K562 (cell line): Measurements from ENCODE around the gene ACE. TPM values are rescaled to one million over a fixed set of nuclear protein-coding genes. Genes with fewer than 3 reads are reported as not detected.

Experiments
- ATAC-seq: fragments of 200-7000 bp; cut with Tn5 transposase; 3 replicates; pipeline ENCODE4 v1.9.1; 2020; ENCODE audit warnings: moderate library complexity
- BruUV-seq: library from RNA; stranded (reverse); fragments of 400-500 nt; replicated peaks from 2 replicates; lab custom pipeline; 2021; lab: Mats Ljungman, UMichigan
- CTCF ChIA-PET: fragments of 300-600 bp; formaldehyde crosslinking; extraction: SDS; loops from one replicate; lab custom pipeline; 2021; ENCODE audit warnings: low intra/inter-chr PET ratio; lab: Yijun Ruan, JAX
- POLR2A ChIA-PET: fragments of 300-600, 350-650 bp; sonication (Branson Sonifier 250); formaldehyde crosslinking; extraction: SDS; loops from one replicate; lab custom pipeline; 2021; ENCODE audit warnings: antibody characterized with exemption, inconsistent platforms; lab: Yijun Ruan, JAX
- DNase-seq, 4 experiments: peaks; one replicate each; pipeline versions ENCODE4 v3.0.0 to v3.0.0-alpha.2; 2011 to 2018; ENCODE audit warnings: low spot score in 3 of 4, mixed read lengths in 3 of 4; ENCODE audit errors: extremely low read depth in 1 of 4
- FAIRE-seq: peaks from 2 replicates; lab custom pipeline; 2011; peaks lifted over from hg19 to GRCh38; lab: Jason Lieb, UNC
- H2AFZ ChIP-seq: 2 replicates; pipeline ENCODE4 v1.6.0; 2011; ENCODE audit warnings: low read depth, low read length, control low read depth, inconsistent platforms
- H3K27ac ChIP-seq: fragments of 200-600 bp; 3 replicates; pipeline ENCODE4 v1.8.0; 2011; ENCODE audit warnings: low read depth, mild to moderate bottlenecking, control low read depth, inconsistent platforms, low read length, moderate library complexity, mixed read lengths; ENCODE audit errors: extremely low read depth
- H3K27me3 ChIP-seq, 2 experiments: fragments of 300-600 bp in 1 of 2; 2 replicates in 1 of 2; 3 replicates in 1 of 2; pipeline versions ENCODE4 v1.6.0 to v1.8.0; 2011; ENCODE audit warnings: inconsistent platforms in 2 of 2, low read length in 2 of 2, mild to moderate bottlenecking in 1 of 2, mixed read lengths in 1 of 2, moderate library complexity in 1 of 2; ENCODE audit not compliant: control insufficient read depth in 2 of 2, insufficient read depth in 2 of 2
- H3K36me3 ChIP-seq: fragments of 300-600 bp; 3 replicates; pipeline ENCODE4 v1.8.0; 2011; ENCODE audit warnings: mild to moderate bottlenecking, low read length, inconsistent platforms; ENCODE audit not compliant: control insufficient read depth, insufficient read depth
- H3K4me1 ChIP-seq, 2 experiments: fragments of 200-600 bp in 1 of 2; replicated peaks in 1 of 2; 2 replicates in 1 of 2; 3 replicates in 1 of 2; pipeline versions ENCODE4 v1.5.1 to v1.8.0; 2011; ENCODE audit warnings: inconsistent platforms in 2 of 2, low read length in 2 of 2, mild to moderate bottlenecking in 1 of 2, mixed read lengths in 1 of 2, moderate library complexity in 1 of 2; ENCODE audit not compliant: control insufficient read depth in 2 of 2, insufficient read depth in 2 of 2
- H3K4me2 ChIP-seq: 2 replicates; pipeline ENCODE4 v1.6.1; 2011; ENCODE audit warnings: low read length, control low read depth, inconsistent platforms, mixed read lengths; ENCODE audit not compliant: insufficient read depth
- H3K4me3 ChIP-seq: fragments of 200-600 bp; sonication (generic), shearing (Covaris generic); 2 replicates; pipeline ENCODE4 v1.5.1; 2016; ENCODE audit warnings: control low read depth, inconsistent platforms
- H3K79me2 ChIP-seq: fragments of 200-600 bp; 3 replicates; pipeline ENCODE4 v1.8.0; 2011; ENCODE audit warnings: low read length, inconsistent platforms; ENCODE audit not compliant: control insufficient read depth, insufficient read depth
- H3K9ac ChIP-seq, 2 experiments: 2 replicates each; pipeline versions ENCODE4 v1.6.0 to v1.6.1; 2011; ENCODE audit warnings: low read depth in 2 of 2, low read length in 2 of 2, control low read depth in 1 of 2, inconsistent platforms in 1 of 2, mild to moderate bottlenecking in 1 of 2, mixed read lengths in 1 of 2; ENCODE audit not compliant: insufficient read depth in 1 of 2
- H3K9me1 ChIP-seq: one replicate; pipeline ENCODE4 v1.6.0; 2011; ENCODE audit warnings: inconsistent platforms, mild to moderate bottlenecking, low read length, moderate library complexity; ENCODE audit not compliant: control insufficient read depth, insufficient read depth
- H3K9me3 ChIP-seq: replicated peaks from 2 replicates; pipeline ENCODE4 v1.5.1; 2011; ENCODE audit warnings: low read depth, low read length, inconsistent platforms; ENCODE audit not compliant: control insufficient read depth, insufficient read depth
- H4K20me1 ChIP-seq: replicated peaks from 2 replicates; pipeline ENCODE4 v1.6.1; 2011; ENCODE audit warnings: low read length, inconsistent platforms, mixed read lengths; ENCODE audit not compliant: control insufficient read depth, insufficient read depth
- CUX1 ChIP-seq: fragments of 200-800 bp; sonication (Bioruptor generic); IDR thresholded peaks from 2 replicates; pipeline ENCODE4 v1.6.1; 2016; ENCODE audit warnings: missing genetic modification characterization, missing compliant biosample characterization
- EGR1 ChIP-seq: fragments of 450-650 bp; conservative IDR thresholded peaks from 2 replicates; pipeline ENCODE4 v1.6.1; 2017; ENCODE audit warnings: mild to moderate bottlenecking
- ELF1 ChIP-seq: fragments of 200-800 bp; sonication (Bioruptor generic); IDR thresholded peaks from 2 replicates; pipeline ENCODE4 v1.6.1; 2016; ENCODE audit warnings: missing genetic modification characterization, missing compliant biosample characterization
- EP400 ChIP-seq: fragments of 450-650 bp; IDR thresholded peaks from 2 replicates; pipeline ENCODE4 v1.6.1; 2017; ENCODE audit warnings: antibody characterized with exemption, mild to moderate bottlenecking, moderate library complexity
- ETV5 ChIP-seq: sonication (generic); formaldehyde crosslinking; IDR thresholded peaks from 2 replicates; pipeline ENCODE4 v1.4.0; 2020; ENCODE audit warnings: low read depth, mild to moderate bottlenecking, missing genetic modification reagents
- FOXK2 ChIP-seq, 2 experiments: fragments of 450-650 bp; IDR thresholded peaks in 1 of 2; conservative IDR thresholded peaks in 1 of 2; 2 replicates each; pipeline ENCODE4 v1.6.1; 2016; ENCODE audit warnings: low read depth in 2 of 2, mild to moderate bottlenecking in 1 of 2
- KLF16 ChIP-seq: IDR thresholded peaks from 2 replicates; pipeline ENCODE4 v1.6.1; 2016; ENCODE audit warnings: antibody characterized with exemption
- MTA2 ChIP-seq: fragments of 450-650 bp; IDR thresholded peaks from 2 replicates; pipeline ENCODE4 v1.6.1; 2016; ENCODE audit warnings: low read depth
- MYNN ChIP-seq, 2 experiments: sonication (generic); formaldehyde crosslinking in 1 of 2; IDR thresholded peaks; 2 replicates each; pipeline versions ENCODE4 v1.5.0 to v1.6.1; 2016 to 2020; ENCODE audit warnings: antibody characterized with exemption in 1 of 2, missing genetic modification reagents in 1 of 2
- NCOA2 ChIP-seq, 2 experiments: fragments of 450-650 bp; IDR thresholded peaks; 2 replicates each; pipeline ENCODE4 v1.6.1; 2018; ENCODE audit warnings: mild to moderate bottlenecking in 2 of 2, moderate library complexity in 1 of 2; ENCODE audit not compliant: partially characterized antibody in 2 of 2
- NCOR1 ChIP-seq: fragments of 450-650 bp; IDR thresholded peaks from 2 replicates; pipeline ENCODE4 v1.6.1; 2016; ENCODE audit warnings: mild to moderate bottlenecking, moderate library complexity
- PHB ChIP-seq: fragments of 250-450 bp; sonication (Bioruptor Pico); IDR thresholded peaks from 2 replicates; pipeline ENCODE4 v1.5.0; 2021
- PURB ChIP-seq: sonication (generic); formaldehyde crosslinking; IDR thresholded peaks from 2 replicates; pipeline ENCODE4 v1.9.0; 2021; ENCODE audit warnings: low read depth, mild to moderate bottlenecking, missing genetic modification reagents
- SUPT5H ChIP-seq: fragments of 450-650 bp; IDR thresholded peaks from 2 replicates; pipeline ENCODE4 v1.6.1; 2016
- YBX1 ChIP-seq: fragments of 450-650 bp; IDR thresholded peaks from 2 replicates; pipeline ENCODE4 v1.7.1; 2016; ENCODE audit warnings: mild to moderate bottlenecking
- WGBS: fragments of 100-300 bp; shearing (Covaris generic); methylation state at CpG from one replicate; pipeline ENCODE4 v1.1.6; 2016; ENCODE audit warnings: low coverage, mixed read lengths; ENCODE audit not compliant: insufficient coverage; ENCODE audit errors: missing lambda C conversion rate; 5-methylcytosine and 5-hydroxymethylcytosine counted together
- in situ Hi-C: fragments of 300-500 bp; cut with MboI; formaldehyde crosslinking; loops from 4 replicates; pipeline ENCODE4 v1.15.0; 2018; ENCODE audit warnings: inconsistent platforms, mixed read lengths
- intact Hi-C: fragments of 100-400 bp; cut with micrococcal nuclease; formaldehyde crosslinking; loops from 2 replicates; pipeline ENCODE4 v1.14.2; 2022
- polyA plus RNA-seq, 8 experiments: library from polyadenylated mRNA; depleted of rRNA in 4 of 8; stranded (reverse) in 5 of 8; unstranded in 3 of 8; fragments of >200 nt; fragmentation: Nextera tagmentation in 2 of 8; fragmentation: Illumina TruSeq in 1 of 8; extraction: Ambion mirVana in 2 of 8; extraction: Trizol in 1 of 8; gene quantifications; 2 replicates each; pipeline versions ENCODE4 v1.2.1 to v1.2.3, GENCODE V29; 2011 to 2014; ENCODE audit warnings: inconsistent platforms in 1 of 8, missing spikeins in 1 of 8
- total RNA-seq, 7 experiments: library from RNA; depleted of rRNA in 6 of 7; stranded (reverse); fragments of >200 nt in 6 of 7; fragmentation: Illumina TruSeq in 2 of 7; extraction: Trizol in 2 of 7; gene quantifications; 2 replicates each; pipeline versions ENCODE4 v1.2.1 to v1.2.3, GENCODE V29; 2011 to 2021; ENCODE audit warnings: low replicate concordance in 1 of 7

Gene ACE
- total and polyA plus RNA-seq, 9 of the 15 experiments (the other 6 are each of a cell fraction or from before 2014, with no cell fraction given) = 0.07 to 2.5 (median 0.47) TPM; not detected in 1

- Histone ChIP-seq H3K9ac (no peak overlapping the region), H3K9me1 (peaks cover 6% of the 10 kb centered on the region), H3K27me3 (peaks cover 6 to 43% of the 10 kb centered on the region in 2 experiments; a peak in 4 of 5 replicates), H4K20me1 (peaks cover 23% of the 10 kb centered on the region), H3K79me2 (no peaks in the 10 kb centered on the region), H3K9me3 (no peaks in the 10 kb centered on the region), H3K4me3 (no peak overlapping the region), H3K36me3 (no peaks in the 10 kb centered on the region), H3K4me2 (no peak overlapping the region), H3K4me1 (peaks cover 0 to 19% of the 10 kb centered on the region in 2 experiments; a peak in 3 of 5 replicates), H3K27ac (no peak overlapping the region), H2AFZ (no peak overlapping the region)
- ChIA-PET POLR2A (no interaction called here), CTCF (no interaction called here)
- DNase-seq (no peak), FAIRE-seq (no peak), ATAC-seq (no peak)
- intact Hi-C loops (no loop called here), in situ Hi-C loops (no loop called here)
- no TSS peak for BruUV-seq
- 13% methylated on average over 9 of the region's 9 CpGs for WGBS
- TF ChIP-seq ELF1 (no peak), PURB (no peak), EP400 (no peak), MYNN (IDR thresholded peaks at IDR 0.05) (no peak), MYNN (CRISPR knock-in tag; IDR thresholded peaks at IDR 0.05) (no peak), EGR1 (no peak), NCOA2 (IDR thresholded peaks at IDR 0.05; ENCODE audit: partially characterized antibody in 2 of 2) (no peak), KLF16 (no peak), MTA2 (no peak), CUX1 (CRISPR knock-in tag) (no peak), NCOR1 (no peak), FOXK2 (conservative IDR thresholded peaks at IDR 0.05 in 1 of 2, IDR thresholded peaks at IDR 0.05 in 1 of 2; ENCODE audit: low read depth in 2 of 2) (no peak), YBX1 (no peak), ETV5 (no peak), PHB (CRISPR knock-in tag) (no peak), SUPT5H (no peak)
Observed at GRCh38 chr17:63528183-63528582, 51.3 kb downstream of the ACE start.
